DOHH2 (cell line): Measurements from ENCODE around the gene SLCO1B1.

ENCODE experiments used
- CTCF ChIP-seq: fragments of 200-600 bp; sonication (generic); IDR thresholded peaks from one replicate; pipeline ENCODE4 v1.5.1; 2014; ENCODE audit warnings: antibody characterized with exemption, mild to moderate bottlenecking, low read depth, low read length; ENCODE audit not compliant: poor library complexity, severe bottlenecking
- EZH2phosphoT487 ChIP-seq: fragments of 200-600 bp; sonication (generic); IDR thresholded peaks from 2 replicates; pipeline ENCODE4 v1.6.1; 2017; ENCODE audit warnings: borderline replicate concordance, mild to moderate bottlenecking, antibody characterized with exemption, low read length, moderate library complexity, mixed read lengths

- TF ChIP-seq CTCF, result no peak
- TF ChIP-seq EZH2phosphoT487, result no peak
These were observed 103.4 kb downstream of the SLCO1B1 start for GRCh38 chr12:21234395-21234794.
